ENCODE results near the gene MAPK14.

Gene MAPK14

DNA sequence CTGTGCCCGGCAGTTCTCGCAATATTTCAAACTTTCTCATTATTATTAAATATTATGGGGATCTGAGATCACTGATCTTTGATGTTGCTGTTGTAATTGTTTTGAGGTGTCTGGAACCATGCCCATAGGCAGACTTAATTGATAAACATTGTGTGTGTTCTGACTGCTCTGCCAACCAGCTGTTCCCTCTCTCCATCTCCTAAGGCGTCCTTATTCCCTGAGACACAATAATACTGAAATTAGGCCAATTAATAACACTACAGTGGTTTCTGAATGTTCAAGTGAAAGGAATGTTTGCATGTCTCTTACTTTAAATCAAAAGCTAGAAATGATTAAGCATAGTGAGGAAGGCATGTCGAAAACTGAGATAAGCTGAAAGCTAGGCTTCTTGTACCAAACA is 7.6 kb downstream of the MAPK14 start:
- no peak for DNase-seq (ENCODE audit: low read depth)

DNA sequence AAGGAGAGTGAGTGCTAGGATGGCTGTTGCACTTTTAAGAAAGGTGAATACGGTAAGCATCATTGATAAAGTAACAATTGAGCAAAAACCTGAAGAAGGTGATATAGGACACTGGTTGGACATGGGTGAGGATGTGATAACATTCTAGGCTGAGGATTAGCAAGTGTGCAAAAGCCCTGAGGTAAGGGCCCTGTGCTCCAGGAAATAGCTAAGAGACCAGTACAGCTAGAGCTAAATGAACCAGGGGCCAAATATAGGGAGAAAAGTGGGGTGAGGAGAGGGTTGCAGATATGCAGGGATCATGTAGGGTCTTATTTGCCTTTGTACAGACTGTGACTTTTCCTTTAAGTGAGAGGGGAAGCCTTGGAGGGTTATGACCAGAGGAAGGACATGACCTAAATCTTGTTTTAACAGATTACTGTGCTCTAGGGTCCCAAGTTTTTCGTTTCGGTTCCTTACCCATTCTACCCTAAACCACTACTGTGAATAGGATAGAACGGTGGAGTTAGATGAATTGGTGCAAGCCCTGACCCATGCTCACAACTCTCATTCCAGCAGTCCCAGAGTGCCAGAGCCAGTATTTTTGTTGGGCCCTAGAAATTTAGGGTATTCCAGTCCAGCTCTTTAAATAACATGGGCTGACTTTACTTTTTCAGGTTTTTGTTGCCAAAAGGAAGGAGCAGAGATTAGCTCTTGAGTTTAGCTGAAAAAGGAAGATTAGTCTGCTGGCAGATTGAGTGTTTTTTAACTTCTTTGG is 10.7 kb downstream of the MAPK14 start:
- DNase-seq (ENCODE audit: low read depth), result no peak

DNA sequence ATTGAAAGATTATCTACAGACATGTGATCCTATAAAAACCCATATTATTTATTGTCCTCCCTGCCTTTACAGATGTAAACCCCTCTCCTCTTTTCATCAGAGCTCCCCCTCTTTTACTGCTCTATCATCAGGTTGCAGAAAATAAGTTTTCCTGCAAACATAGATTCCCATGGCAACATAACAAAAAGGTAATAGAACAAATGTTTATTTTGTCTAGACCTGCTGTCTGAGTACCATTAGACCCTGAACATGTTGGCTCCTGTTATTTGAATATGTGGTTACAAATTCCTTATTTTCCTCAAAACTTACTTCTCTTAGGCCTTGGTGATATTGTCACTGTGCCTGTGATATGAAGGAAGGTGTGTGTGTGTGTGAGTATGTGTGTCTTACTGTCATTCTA is 11.5 kb downstream of the MAPK14 start:
- DNase-seq (ENCODE audit: low read depth), result no peak

DNA sequence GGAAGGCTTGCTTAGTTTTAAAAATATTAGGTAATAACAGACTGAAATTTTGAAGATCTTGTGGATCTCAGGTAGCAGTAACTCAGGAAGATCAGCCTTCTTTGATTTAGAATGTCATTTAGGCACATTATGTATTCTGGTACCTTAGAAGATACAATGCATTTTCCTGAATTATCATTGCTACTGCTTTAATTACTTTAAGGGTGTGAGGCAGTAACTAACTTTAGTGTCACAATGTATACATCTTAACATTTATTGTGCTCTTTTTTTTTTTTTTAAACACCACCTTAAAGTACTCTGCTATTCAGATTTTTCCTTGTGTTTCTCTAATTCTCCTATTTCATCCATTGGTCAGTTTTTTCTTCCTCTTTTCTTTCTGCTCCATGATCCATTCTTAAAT is 13.3 kb downstream of the MAPK14 start:
- DNase-seq (ENCODE audit: low read depth), result no peak

DNA sequence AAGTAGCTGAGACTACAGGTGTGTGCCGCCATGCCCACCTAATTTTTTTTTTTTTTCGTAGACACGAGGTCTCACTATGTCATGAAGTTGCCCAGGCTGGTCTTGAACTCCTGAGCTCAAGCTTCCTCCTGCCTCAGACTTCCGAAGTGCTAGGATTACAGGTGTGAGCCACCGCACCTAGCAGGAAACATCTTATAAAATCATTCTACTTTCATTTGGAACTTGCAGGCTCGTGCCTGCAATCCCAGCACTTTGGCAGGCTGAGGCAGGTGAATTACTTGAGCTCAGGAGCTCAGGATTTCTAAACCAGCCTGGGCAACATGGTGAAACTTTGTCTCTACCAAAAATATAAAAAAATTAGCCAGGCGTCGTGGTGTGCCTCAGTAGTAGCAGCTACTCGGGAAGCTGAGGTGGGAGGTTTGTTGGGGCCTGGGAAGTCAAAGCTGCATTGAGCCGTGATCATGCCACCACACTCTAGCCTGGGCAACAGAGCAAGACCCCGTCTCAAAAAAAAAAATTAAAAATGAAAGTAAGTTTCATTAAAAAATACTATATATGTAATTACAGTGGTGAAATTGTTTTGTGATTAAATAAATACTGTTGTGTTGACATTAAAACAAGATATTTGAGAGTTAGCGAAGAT is 15.1 kb downstream of the MAPK14 start:
- no peak for DNase-seq (ENCODE audit: low read depth)

DNA sequence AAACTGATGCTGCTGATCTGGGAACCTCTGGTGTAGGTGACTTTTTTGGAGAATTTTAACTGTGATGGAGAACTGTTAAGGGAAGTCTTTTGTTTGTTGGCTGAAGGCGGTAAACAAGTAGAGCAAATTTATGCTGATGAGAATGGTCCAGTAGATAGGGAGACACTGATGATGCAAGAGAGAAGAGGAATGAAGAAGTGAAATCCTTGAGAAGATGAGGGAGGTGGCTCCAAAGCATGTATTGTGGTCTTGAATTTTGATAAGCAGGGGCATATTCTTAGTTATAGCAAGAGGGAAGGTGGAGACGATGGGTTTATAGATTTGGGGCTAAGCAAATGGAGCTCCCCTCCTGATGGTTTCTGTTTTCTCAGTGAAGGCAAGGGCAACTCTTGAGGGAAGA is 22.0 kb downstream of the MAPK14 start:
- no peak for DNase-seq (ENCODE audit: low read depth)

DNA sequence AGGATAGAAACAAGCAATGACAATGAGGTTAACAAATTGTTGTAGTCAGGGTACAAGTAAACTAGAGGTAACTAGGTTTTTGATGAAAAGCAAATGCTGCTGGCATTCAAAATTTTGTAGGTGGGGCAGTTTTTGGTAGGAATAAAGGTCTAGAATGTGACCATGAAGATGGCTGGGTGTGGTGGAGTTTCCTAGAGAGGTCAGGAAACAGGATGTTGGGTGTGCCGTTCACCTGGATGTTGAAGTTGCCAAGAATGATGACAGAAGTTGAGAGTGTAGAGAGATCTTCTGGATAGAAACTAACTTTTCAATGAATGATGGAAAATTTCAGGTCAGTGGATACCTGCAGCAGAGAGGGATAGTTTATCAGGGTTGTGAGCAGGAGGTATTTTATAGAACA is 22.7 kb downstream of the MAPK14 start:
- no peak for DNase-seq (ENCODE audit: low read depth)

DNA sequence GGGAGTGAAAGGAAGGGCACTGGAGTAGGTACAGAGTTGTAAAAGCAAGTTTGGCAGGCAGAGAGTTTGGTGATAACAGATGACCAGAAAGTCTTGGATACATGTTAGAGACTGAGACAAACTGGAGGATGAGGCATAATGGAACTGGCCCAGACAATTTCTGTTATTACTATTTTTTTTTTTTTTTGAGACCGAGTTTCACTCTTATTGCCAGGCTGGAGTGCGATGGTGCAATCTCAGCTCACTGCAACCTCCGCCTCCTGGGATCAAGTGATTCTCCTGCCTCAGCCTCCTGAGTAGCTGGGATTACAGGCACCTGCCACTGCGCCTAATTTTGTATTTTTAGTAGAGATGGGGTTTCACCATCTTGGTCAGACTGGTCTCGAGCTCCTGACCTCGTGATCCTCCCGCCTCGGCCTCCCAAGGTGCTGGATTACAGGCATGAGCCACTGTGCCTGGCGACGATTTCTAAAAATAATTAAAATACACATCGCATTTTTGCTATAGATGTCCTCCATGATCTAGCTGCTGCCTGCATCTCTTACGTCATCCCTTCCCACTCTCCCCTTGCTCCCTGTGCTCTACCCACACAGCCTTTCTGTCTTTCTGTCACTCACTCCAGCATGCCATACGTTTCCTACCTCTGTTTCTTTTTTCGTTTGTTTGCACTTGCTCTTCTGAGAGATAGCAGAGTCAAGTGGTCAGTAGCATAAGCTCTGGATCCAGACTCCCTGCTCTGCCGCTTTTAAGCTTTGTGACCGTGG is 23.5 kb downstream of the MAPK14 start:
- no peak for DNase-seq (ENCODE audit: low read depth)

DNA sequence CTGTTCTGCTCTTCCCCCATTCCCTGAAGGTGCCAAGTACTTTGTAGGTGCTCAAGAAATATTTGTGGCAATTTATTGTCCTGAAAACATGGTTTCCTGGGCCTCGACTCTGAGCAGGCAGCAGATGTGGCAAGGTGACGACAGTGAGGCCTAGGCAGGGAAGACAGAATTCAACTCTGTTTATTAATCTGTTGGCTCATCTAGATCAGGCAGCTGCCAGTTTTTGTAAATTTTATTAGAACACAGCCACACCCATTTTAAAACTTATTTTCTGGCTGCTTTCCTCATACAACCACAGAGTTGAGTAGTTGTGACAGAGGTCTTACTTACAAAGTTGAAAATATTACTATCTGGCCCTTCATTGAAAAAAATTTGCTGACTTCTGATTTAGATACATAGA is 24.5 kb downstream of the MAPK14 start:
- DNase-seq (ENCODE audit: low read depth), result no peak

DNA sequence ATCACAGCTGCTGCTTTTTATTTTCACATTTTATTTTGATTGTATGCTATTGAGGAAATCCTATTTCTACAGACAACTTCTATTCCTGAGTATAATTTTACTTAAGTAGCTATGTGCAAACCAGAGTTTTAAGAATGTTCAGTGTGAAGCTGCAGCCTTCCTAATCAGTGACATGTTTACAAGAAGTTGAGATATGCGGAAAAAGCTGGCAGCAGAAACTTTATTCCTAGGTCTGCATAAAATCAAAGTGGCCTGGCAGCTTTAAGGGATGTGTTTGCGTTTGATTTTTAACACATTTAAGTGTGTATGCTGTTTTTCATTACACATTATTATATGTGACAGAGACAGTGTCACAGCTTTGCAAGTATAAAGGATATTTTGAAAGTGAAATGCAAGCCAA is 26.3 kb downstream of the MAPK14 start:
- no peak for DNase-seq (ENCODE audit: low read depth)

DNA sequence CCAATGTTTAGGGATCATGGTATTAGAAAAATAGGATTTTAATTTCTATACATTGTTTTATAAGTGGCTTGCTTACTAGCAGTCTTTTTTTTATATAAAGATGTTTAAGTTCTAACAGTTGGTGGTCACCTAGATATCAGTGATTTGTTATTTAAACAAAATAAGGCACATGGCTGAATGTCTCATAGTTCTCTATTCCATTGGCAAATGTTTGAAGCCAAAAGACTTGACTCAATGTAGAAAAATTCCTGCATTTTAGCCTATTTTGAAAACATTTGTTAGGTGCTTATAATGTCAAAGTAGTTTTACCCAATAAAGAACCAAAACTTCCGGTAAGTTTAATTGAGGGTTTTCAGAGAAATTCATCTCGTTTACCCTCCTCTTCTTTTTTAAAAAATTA is 26.8 kb downstream of the MAPK14 start:
- DNase-seq (ENCODE audit: low read depth), result no peak

DNA sequence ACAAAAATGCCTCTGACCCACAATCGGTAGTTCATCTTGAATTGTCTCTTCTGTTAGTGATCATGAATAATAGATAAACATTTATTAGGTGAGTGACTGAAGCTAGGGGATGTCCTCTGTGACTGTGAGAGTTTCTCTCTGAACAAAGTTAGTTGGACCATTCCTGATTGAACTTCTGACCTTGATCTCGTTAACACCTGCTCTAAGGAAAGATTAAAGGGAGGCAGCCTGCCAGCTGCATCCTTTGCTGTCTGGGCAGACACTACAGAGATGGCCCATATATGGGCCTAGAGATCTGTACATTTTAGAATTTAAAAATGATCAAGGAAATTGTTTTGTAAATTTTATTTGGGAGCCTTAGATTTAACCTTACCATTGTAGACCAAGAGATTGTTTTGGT is 27.3 kb downstream of the MAPK14 start:
- DNase-seq (ENCODE audit: low read depth), result no peak

DNA sequence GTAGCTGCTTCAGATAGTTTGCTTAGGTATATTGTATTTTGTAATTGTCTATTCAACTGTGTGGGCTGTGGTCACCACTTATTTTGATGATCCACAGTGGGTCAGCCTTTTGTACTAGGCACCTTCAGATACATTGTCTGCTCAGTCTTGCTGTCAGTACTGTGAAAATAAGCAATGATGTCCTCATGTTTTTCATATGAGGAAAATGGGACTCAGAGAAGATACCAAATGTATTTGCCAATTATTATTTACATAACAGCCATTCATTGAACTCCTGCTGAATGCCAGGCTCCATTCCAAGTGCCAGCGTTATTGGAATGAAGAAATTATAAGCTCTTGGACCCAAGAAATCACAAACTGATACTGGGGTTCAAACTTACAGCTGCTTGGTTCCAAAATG is 28.6 kb downstream of the MAPK14 start:
- DNase-seq (ENCODE audit: low read depth), result no peak

DNA sequence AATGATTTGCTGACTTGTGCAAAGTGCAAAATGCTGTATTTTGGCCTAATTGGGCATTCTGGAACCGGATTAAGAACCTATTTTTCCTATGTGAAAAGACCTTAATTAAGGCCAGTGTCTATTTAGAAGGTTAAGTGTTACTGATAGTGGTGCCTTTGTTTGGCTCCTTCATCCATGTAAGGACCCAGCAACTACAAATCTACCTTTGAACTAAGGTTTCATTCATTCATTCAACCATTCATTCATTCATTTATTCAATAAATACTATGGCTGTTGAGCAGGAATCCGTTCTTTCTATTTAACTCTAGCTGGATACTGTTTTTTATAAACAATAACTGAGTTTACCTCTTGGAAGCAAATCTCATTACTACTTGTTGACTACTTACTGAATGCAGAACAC is 33.6 kb downstream of the MAPK14 start:
- no peak for DNase-seq (ENCODE audit: low read depth)

DNA sequence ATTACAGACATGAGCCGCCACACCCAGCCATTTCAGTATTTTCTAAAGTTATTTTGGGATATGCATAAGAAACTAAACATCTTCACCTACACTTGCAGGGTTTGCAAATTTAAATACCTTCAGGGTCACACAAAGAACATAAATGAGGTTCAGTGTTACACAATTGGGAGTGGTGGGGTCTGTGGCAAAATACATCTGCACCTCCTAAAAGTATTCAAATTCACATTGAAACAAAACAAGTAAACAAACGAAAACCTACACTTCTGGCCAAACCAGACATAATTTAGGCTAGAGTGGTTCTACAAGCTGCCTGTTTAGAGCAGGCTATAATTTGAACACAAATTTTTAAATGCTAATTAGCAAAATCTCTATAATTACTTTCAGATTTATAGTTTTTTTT is 34.6 kb downstream of the MAPK14 start:
- DNase-seq (ENCODE audit: low read depth), result no peak

DNA sequence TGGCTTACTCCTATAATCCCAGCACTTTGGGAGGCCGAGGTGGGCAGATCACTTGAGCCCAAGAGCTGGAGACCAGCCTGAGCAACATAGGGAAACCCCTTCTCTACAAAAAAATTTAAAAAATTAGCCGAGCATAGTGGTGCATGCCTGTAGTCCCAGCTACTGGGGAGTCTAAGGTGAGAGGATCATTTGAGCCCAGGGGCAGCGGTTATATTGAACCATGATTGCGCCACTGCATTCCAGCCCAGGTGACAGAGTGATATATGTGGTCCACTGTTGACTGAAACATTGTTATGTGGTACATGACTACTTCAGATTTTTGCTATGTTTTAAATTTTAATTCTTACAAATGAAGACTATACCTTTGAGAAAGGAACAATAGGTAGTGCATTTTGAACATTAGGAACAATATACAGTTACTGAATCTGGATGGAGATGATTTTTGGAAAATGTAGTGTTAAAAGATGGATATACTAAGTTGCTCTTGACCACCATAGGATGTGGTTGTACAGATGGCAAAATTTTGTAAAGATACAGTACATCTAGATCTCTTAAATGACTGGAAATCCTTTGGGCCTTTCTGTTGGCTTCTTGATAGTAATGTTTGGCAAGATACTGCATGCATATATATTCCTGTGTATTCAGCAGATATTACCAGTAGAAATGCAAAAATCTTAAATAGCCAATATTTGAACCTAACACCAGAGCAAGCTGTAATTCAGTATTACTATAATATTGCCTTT is 35.9 kb downstream of the MAPK14 start:
- DNase-seq (ENCODE audit: low read depth), result no peak

DNA sequence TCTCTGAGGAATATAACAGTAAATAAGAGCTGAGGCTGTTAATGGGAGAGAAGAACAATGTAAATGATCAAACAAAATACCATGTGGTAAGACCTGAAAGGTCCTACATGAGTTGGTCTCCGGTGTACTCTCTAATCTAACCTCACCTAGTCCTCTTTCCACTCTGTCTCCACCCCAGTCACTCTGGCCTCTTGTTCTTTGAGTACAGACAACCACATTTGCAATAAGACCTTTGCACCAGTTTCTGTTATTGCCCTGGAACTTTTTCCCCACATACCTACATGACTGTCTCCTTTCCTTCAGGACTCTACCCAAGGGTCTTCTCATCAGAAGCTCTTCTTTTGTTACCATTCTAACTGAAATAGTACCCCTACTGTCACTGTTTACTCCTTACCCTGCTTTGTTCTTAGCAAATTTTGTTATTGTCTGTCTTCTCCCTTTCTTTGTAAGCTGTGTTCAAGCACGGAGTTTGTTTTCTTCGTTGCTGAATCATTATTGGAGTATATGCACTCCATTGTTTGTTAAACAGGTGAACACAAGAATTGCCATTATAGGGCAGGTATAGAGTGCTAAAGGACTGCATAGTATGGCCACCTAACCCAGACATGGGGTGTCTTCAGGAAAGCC is 37.3 kb downstream of the MAPK14 start:
- no peak for DNase-seq (ENCODE audit: low read depth)

DNA sequence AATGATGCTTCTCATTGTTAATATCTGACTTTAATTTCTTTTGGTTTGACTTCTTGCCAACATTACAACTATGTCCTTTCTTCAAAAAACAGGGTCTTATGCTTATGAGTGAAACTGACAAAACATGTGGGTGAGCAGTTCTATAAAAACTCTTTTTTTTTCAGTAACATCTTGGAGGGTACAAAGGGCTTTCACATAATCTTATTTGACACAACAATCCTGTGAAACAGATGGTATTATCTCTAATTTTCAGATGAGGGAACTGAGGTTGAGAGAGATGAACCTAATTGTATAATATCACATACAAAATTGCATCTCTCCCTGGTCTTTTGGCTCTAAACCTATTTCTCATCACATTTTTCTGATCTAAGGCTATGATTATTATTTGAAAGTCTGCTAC is 38.3 kb downstream of the MAPK14 start:
- no peak for DNase-seq (ENCODE audit: low read depth)

DNA sequence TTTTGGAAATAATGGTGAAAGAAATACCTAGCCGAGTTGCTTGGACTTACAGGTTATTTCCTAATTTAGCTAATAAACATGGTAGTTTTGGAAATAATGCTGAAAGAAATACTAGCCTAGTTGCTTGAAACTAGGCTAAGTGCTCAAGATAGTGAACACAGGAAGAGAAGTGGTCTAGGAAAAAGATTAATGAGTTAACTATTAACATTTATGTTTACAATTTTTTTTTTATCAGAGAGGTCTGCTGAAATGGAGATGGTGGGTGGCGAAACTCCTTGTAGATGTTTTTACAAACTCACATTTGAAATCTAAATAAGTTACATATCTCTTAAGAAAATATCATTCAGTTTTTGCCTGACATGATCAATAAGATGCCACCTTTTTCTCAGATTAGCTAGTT is 39.2 kb downstream of the MAPK14 start:
- no peak for DNase-seq (ENCODE audit: low read depth)

DNA sequence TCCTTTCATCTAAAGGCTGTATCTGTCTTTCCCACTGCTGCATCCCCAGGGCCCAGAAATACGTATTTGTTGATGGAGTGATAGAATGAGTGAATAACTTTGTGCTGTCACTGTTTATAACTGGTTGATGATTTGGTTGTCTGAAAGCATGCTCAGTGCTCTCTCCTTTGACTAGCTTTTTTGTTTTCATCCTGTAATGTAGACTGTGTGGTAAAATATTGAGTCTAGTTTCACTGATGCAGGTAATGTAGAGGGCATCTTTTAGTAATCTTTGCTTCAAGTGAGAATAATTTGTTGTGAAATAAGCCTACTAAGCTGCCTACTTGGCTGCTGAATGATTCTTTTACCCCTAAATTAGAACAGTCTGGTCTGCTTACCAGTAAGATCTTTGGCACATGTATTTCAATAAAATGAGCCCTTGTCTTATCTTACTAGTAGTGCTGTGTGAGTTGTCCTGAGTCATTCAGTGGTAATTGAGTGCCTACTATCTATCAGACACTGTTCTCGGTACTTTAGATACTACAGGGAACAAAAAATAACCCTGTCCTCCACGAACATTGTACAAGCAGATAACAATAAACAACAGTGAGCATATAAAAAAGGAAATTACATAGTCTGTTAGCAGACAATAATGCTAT is 39.9 kb downstream of the MAPK14 start:
- DNase-seq (ENCODE audit: low read depth), result no peak

DNA sequence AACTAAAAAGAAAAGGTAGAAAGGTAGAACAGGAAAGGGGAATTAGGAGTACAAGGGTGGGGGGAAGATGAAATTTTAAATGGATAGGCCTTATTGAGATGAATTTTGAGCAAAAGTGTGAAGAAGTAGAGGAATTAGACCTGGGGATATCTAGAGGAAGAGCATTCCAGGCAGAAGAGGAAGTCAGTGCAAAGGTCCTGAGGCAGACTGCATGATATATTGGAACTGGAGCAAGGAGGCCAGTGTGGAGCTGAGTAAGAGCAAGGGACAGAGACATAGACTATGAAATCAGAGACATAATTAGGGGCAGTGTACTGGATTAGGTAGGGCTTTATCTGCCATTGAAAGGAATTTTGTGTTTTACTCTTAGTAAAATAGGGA is 40.4 kb downstream of the MAPK14 start:
- no peak for DNase-seq (ENCODE audit: low read depth)

DNA sequence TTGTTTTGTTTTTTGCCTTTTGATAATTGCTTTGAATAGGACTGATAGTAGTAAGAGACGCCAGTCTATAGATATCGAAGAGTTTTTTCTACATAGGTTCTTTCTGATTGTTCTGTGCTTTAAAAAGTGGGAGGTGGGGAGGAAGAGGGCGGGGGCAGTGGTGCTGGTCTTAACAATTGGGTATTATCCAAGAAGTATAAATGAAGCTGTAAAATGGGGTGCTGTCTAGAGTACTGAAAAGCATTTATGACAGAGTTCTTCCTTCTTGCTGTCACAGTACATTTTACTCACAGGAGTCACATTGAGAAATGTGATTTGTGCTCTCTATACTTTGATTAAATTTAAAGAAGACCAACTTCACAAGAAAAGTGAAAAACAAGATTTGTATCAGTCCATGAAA is 41.0 kb downstream of the MAPK14 start:
- DNase-seq (ENCODE audit: low read depth), result no peak
